Measurements from ENCODE around the gene TMEM237.

- TF ChIP-seq CTCF (IDR thresholded peaks at IDR 0.05; ENCODE audit: low read depth, low read length) (no peak), POLR2A (IDR thresholded peaks at IDR 0.05; ENCODE audit: extremely low read depth, insufficient read length) (no peak), MAX (IDR thresholded peaks at IDR 0.05; ENCODE audit: low read depth, low read length) (no peak), MYC (IDR thresholded peaks at IDR 0.05; ENCODE audit: low read depth, low read length) (no peak)
Measured at GRCh38 chr2:201674298-201674697, 31.0 kb upstream of the TMEM237 start.

Data from NB4 (cell line).